K562 (cell line): Measurements from ENCODE around the gene TBL1XR1. TPM values are rescaled to one million over a fixed set of nuclear protein-coding genes. Genes with fewer than 3 reads are reported as not detected.
"Not testable (repeated sequence)": the region's sequence is repeated elsewhere in the genome, so short reads cannot be mapped to it uniquely, and the experiment has no call there.

Experiments
- ATAC-seq: fragments of 200-7000 bp; cut with Tn5 transposase; 3 replicates; pipeline ENCODE4 v1.9.1; 2020; ENCODE audit warnings: moderate library complexity
- BruUV-seq: library from RNA; stranded (reverse); fragments of 400-500 nt; replicated peaks from 2 replicates; lab custom pipeline; 2021; lab: Mats Ljungman, UMichigan
- CTCF ChIA-PET: fragments of 300-600 bp; formaldehyde crosslinking; extraction: SDS; loops from one replicate; lab custom pipeline; 2021; ENCODE audit warnings: low intra/inter-chr PET ratio; lab: Yijun Ruan, JAX
- POLR2A ChIA-PET: fragments of 300-600, 350-650 bp; sonication (Branson Sonifier 250); formaldehyde crosslinking; extraction: SDS; loops from one replicate; lab custom pipeline; 2021; ENCODE audit warnings: antibody characterized with exemption, inconsistent platforms; lab: Yijun Ruan, JAX
- DNase-seq, 4 experiments: peaks; one replicate each; pipeline versions ENCODE4 v3.0.0 to v3.0.0-alpha.2; 2011 to 2018; ENCODE audit warnings: low spot score in 3 of 4, mixed read lengths in 3 of 4; ENCODE audit errors: extremely low read depth in 1 of 4
- FAIRE-seq: peaks from 2 replicates; lab custom pipeline; 2011; peaks lifted over from hg19 to GRCh38; lab: Jason Lieb, UNC
- H2AFZ ChIP-seq: 2 replicates; pipeline ENCODE4 v1.6.0; 2011; ENCODE audit warnings: low read depth, low read length, control low read depth, inconsistent platforms
- H3K27ac ChIP-seq: fragments of 200-600 bp; 3 replicates; pipeline ENCODE4 v1.8.0; 2011; ENCODE audit warnings: low read depth, mild to moderate bottlenecking, control low read depth, inconsistent platforms, low read length, moderate library complexity, mixed read lengths; ENCODE audit errors: extremely low read depth
- H3K27me3 ChIP-seq, 2 experiments: fragments of 300-600 bp in 1 of 2; 2 replicates in 1 of 2; 3 replicates in 1 of 2; pipeline versions ENCODE4 v1.6.0 to v1.8.0; 2011; ENCODE audit warnings: inconsistent platforms in 2 of 2, low read length in 2 of 2, mild to moderate bottlenecking in 1 of 2, mixed read lengths in 1 of 2, moderate library complexity in 1 of 2; ENCODE audit not compliant: control insufficient read depth in 2 of 2, insufficient read depth in 2 of 2
- H3K36me3 ChIP-seq: fragments of 300-600 bp; 3 replicates; pipeline ENCODE4 v1.8.0; 2011; ENCODE audit warnings: mild to moderate bottlenecking, low read length, inconsistent platforms; ENCODE audit not compliant: control insufficient read depth, insufficient read depth
- H3K4me1 ChIP-seq, 2 experiments: fragments of 200-600 bp in 1 of 2; replicated peaks in 1 of 2; 2 replicates in 1 of 2; 3 replicates in 1 of 2; pipeline versions ENCODE4 v1.5.1 to v1.8.0; 2011; ENCODE audit warnings: inconsistent platforms in 2 of 2, low read length in 2 of 2, mild to moderate bottlenecking in 1 of 2, mixed read lengths in 1 of 2, moderate library complexity in 1 of 2; ENCODE audit not compliant: control insufficient read depth in 2 of 2, insufficient read depth in 2 of 2
- H3K4me2 ChIP-seq: 2 replicates; pipeline ENCODE4 v1.6.1; 2011; ENCODE audit warnings: low read length, control low read depth, inconsistent platforms, mixed read lengths; ENCODE audit not compliant: insufficient read depth
- H3K4me3 ChIP-seq: fragments of 200-600 bp; sonication (generic), shearing (Covaris generic); 2 replicates; pipeline ENCODE4 v1.5.1; 2016; ENCODE audit warnings: control low read depth, inconsistent platforms
- H3K79me2 ChIP-seq: fragments of 200-600 bp; 3 replicates; pipeline ENCODE4 v1.8.0; 2011; ENCODE audit warnings: low read length, inconsistent platforms; ENCODE audit not compliant: control insufficient read depth, insufficient read depth
- H3K9ac ChIP-seq, 2 experiments: 2 replicates each; pipeline versions ENCODE4 v1.6.0 to v1.6.1; 2011; ENCODE audit warnings: low read depth in 2 of 2, low read length in 2 of 2, control low read depth in 1 of 2, inconsistent platforms in 1 of 2, mild to moderate bottlenecking in 1 of 2, mixed read lengths in 1 of 2; ENCODE audit not compliant: insufficient read depth in 1 of 2
- H3K9me1 ChIP-seq: one replicate; pipeline ENCODE4 v1.6.0; 2011; ENCODE audit warnings: inconsistent platforms, mild to moderate bottlenecking, low read length, moderate library complexity; ENCODE audit not compliant: control insufficient read depth, insufficient read depth
- H3K9me3 ChIP-seq: replicated peaks from 2 replicates; pipeline ENCODE4 v1.5.1; 2011; ENCODE audit warnings: low read depth, low read length, inconsistent platforms; ENCODE audit not compliant: control insufficient read depth, insufficient read depth
- H4K20me1 ChIP-seq: replicated peaks from 2 replicates; pipeline ENCODE4 v1.6.1; 2011; ENCODE audit warnings: low read length, inconsistent platforms, mixed read lengths; ENCODE audit not compliant: control insufficient read depth, insufficient read depth
- WGBS: fragments of 100-300 bp; shearing (Covaris generic); methylation state at CpG from one replicate; pipeline ENCODE4 v1.1.6; 2016; ENCODE audit warnings: low coverage, mixed read lengths; ENCODE audit not compliant: insufficient coverage; ENCODE audit errors: missing lambda C conversion rate; 5-methylcytosine and 5-hydroxymethylcytosine counted together
- in situ Hi-C: fragments of 300-500 bp; cut with MboI; formaldehyde crosslinking; loops from 4 replicates; pipeline ENCODE4 v1.15.0; 2018; ENCODE audit warnings: inconsistent platforms, mixed read lengths
- intact Hi-C: fragments of 100-400 bp; cut with micrococcal nuclease; formaldehyde crosslinking; loops from 2 replicates; pipeline ENCODE4 v1.14.2; 2022
- polyA plus RNA-seq, 8 experiments: library from polyadenylated mRNA; depleted of rRNA in 4 of 8; stranded (reverse) in 5 of 8; unstranded in 3 of 8; fragments of >200 nt; fragmentation: Nextera tagmentation in 2 of 8; fragmentation: Illumina TruSeq in 1 of 8; extraction: Ambion mirVana in 2 of 8; extraction: Trizol in 1 of 8; gene quantifications; 2 replicates each; pipeline versions ENCODE4 v1.2.1 to v1.2.3, GENCODE V29; 2011 to 2014; ENCODE audit warnings: inconsistent platforms in 1 of 8, missing spikeins in 1 of 8
- total RNA-seq, 7 experiments: library from RNA; depleted of rRNA in 6 of 7; stranded (reverse); fragments of >200 nt in 6 of 7; fragmentation: Illumina TruSeq in 2 of 7; extraction: Trizol in 2 of 7; gene quantifications; 2 replicates each; pipeline versions ENCODE4 v1.2.1 to v1.2.3, GENCODE V29; 2011 to 2021; ENCODE audit warnings: low replicate concordance in 1 of 7
- TF ChIP-seq, protein P1 (sequence below): IDR thresholded peaks from 2 replicates; pipeline ENCODE4 v1.6.1; 2011; ENCODE audit warnings: borderline replicate concordance, low read depth, mild to moderate bottlenecking, moderate library complexity, low read length; ENCODE audit not compliant: insufficient read depth, poor library complexity, severe bottlenecking

The TBL1XR1 gene
- total and polyA plus RNA-seq, 9 of the 15 experiments (the other 6 are each of a cell fraction or from before 2014, with no cell fraction given), result 19.6 to 171 (median 83.3) TPM

GRCh38 chr3:177185035-177185574 is 12.2 kb downstream of the TBL1XR1 start (continued):
- TF ChIP-seq, protein P1, sequence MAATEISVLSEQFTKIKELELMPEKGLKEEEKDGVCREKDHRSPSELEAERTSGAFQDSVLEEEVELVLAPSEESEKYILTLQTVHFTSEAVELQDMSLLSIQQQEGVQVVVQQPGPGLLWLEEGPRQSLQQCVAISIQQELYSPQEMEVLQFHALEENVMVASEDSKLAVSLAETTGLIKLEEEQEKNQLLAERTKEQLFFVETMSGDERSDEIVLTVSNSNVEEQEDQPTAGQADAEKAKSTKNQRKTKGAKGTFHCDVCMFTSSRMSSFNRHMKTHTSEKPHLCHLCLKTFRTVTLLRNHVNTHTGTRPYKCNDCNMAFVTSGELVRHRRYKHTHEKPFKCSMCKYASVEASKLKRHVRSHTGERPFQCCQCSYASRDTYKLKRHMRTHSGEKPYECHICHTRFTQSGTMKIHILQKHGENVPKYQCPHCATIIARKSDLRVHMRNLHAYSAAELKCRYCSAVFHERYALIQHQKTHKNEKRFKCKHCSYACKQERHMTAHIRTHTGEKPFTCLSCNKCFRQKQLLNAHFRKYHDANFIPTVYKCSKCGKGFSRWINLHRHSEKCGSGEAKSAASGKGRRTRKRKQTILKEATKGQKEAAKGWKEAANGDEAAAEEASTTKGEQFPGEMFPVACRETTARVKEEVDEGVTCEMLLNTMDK, result no peak
- TF ChIP-seq, all 486 proteins: peak for 4

GRCh38 chr3:177184602-177185001 is 12.7 kb downstream of the TBL1XR1 start:
- peak; percentile 17; the same call in 1 of the 3 replicates for ATAC-seq
- peaks cover 44% of the 10 kb centered on the region for H4K20me1 ChIP-seq
- H3K9ac ChIP-seq, H3K9me3 ChIP-seq, BruUV-seq, FAIRE-seq, H3K9me1 ChIP-seq, in situ Hi-C loops, H3K4me2 ChIP-seq, H3K27me3 ChIP-seq, H3K4me3 ChIP-seq, CTCF ChIA-PET, DNase-seq, H2AFZ ChIP-seq, H3K27ac ChIP-seq: not testable (repeated sequence)
- intact Hi-C loops, result loop anchor here (10.0 kb wide), 1 partner anchor 220 kb away; no protein-coding TSS in a partner anchor
- 91% methylated on average over 3 of the region's 3 CpGs for WGBS
- H3K36me3 ChIP-seq, result peaks cover 11% of the 10 kb centered on the region; the same call in 1 of the 3 replicates
- H3K79me2 ChIP-seq, result peaks cover 100% of the 10 kb centered on the region
- POLR2A ChIA-PET, result interaction anchor here (0.6 to 1.5 kb wide), 4 partner anchors 8 to 69 kb away, joined by 3 to 7 read pairs (median 4); no protein-coding TSS in a partner anchor
- H3K4me1 ChIP-seq, result peaks cover 19 to 32% of the 10 kb centered on the region in 2 experiments; a peak in 4 of 5 replicates
